AG09319 (cell line): ENCODE results near the gene SETBP1.

ENCODE experiments used
- DNase-seq: peaks from one replicate; pipeline ENCODE4 v3.0.0-alpha.2; 2010; ENCODE audit warnings: low read depth; ENCODE audit errors: extremely low read depth
- TF ChIP-seq, protein P1 (sequence below): IDR thresholded peaks from 2 replicates; pipeline ENCODE4 v1.5.1; 2011; ENCODE audit warnings: low read depth, mild to moderate bottlenecking, inconsistent platforms, low read length, moderate library complexity

SETBP1 gene

DNA sequence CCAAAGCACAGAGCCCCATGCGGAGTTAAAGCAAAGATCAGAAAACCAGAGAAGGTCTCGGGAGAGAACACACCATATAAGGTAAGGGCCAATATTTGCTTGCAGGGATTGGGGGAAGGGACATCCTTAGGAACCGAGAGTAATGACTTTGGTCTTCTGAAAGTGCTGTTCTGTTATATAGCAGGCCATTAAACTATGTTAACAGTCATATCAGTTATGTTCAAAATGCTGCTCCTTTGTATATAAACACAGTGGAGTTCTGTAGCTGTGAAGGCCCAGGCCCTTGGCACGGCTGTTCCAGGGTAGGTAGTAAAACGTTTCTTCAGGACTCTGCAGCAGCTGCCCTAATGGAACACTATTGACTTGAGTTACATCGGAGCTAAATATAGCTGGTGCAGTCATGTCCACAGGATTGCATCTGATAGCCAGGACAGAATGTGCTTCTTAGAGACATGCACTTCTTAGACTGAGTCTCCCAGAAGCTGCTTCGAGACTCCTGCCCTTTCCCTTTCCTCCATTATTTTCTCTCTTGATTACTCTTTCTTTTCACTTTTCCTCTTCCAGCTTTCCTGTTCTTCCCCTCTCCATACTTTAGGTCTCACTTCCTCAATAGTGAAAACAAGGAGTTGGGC lies 122.4 kb downstream of the SETBP1 start:
- no peak for DNase-seq
- TF ChIP-seq, protein P1, sequence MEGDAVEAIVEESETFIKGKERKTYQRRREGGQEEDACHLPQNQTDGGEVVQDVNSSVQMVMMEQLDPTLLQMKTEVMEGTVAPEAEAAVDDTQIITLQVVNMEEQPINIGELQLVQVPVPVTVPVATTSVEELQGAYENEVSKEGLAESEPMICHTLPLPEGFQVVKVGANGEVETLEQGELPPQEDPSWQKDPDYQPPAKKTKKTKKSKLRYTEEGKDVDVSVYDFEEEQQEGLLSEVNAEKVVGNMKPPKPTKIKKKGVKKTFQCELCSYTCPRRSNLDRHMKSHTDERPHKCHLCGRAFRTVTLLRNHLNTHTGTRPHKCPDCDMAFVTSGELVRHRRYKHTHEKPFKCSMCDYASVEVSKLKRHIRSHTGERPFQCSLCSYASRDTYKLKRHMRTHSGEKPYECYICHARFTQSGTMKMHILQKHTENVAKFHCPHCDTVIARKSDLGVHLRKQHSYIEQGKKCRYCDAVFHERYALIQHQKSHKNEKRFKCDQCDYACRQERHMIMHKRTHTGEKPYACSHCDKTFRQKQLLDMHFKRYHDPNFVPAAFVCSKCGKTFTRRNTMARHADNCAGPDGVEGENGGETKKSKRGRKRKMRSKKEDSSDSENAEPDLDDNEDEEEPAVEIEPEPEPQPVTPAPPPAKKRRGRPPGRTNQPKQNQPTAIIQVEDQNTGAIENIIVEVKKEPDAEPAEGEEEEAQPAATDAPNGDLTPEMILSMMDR, result no peak

DNA sequence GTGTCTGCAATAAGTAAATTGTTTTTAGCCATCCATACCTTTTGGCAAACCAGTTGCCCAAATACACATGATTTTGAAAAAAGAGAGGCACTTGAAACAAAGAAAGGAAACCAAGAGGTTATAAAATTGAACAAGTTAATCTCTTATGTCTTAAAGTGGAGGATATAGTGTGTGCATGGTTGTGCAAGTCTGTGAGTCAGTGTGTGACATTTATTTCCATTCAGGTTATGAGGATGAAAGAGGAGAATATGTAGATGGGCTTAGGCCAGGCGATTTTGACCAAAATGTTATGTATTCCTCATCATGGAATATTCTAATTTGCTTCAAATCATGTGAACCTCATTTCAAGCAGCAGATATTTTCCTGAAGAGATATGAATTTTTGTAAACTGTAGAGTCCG lies 123.3 kb downstream of the SETBP1 start:
- TF ChIP-seq, protein P1, result no peak
- no peak for DNase-seq

DNA sequence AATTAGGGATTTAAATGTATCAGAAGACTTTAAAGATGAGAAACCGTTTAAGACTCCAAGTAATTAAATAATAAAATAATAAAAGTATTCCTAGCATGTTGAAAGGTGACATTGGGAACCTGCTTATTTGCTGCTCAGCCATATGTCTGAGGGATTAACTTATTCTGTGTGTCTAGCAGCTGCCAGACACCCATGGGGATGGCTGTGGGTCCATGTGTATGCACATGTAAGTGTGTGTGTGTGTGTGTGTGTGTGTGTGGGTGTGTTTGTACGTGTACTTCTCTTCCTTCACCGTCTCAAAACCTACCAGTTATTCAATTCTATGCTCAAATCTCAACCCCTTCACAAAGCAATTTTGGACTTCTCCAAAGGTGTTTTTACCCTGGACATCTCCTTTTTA lies 124.5 kb downstream of the SETBP1 start:
- TF ChIP-seq, protein P1, result no peak
- no peak for DNase-seq

DNA sequence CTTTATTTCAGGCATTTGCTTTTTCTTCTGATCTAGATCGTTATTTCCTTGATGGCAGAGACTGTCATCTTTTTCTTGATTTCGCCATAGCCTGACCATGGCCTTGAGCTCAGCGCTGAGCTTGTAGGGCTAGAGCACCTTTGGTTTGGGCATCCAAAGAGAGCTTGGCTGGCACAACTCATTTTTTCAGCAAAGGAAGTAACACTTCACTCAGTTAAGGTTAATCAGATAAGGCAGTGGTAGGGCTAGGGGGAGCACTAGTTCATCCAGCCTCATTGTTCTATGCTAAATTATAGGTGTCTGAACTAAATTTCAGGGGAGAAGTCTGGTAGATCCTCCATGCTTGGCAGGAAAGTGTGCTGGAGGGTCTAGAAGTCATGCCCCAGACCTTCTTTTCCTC lies 125.0 kb downstream of the SETBP1 start:
- TF ChIP-seq, protein P1, result no peak
- no peak for DNase-seq

DNA sequence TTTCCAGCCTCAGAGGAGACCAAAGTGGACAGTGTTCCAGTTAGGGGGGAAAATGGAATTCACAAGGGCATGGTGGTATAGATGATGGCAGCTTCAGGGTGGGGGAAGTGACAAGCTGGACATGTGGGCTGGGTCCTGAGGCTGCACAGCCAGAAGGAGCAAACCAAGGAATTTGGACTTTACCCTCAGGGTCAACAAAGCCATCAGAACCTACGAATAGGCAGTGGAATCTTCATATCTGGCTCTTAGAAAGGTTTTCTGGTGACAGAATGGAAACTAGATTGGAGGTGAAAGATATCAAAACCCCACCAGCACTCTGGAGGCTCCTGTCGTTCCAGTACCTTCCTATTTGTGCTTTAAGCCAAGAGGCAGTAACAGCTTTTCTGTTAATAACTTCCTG lies 127.1 kb downstream of the SETBP1 start:
- TF ChIP-seq, protein P1, result no peak
- no peak for DNase-seq

DNA sequence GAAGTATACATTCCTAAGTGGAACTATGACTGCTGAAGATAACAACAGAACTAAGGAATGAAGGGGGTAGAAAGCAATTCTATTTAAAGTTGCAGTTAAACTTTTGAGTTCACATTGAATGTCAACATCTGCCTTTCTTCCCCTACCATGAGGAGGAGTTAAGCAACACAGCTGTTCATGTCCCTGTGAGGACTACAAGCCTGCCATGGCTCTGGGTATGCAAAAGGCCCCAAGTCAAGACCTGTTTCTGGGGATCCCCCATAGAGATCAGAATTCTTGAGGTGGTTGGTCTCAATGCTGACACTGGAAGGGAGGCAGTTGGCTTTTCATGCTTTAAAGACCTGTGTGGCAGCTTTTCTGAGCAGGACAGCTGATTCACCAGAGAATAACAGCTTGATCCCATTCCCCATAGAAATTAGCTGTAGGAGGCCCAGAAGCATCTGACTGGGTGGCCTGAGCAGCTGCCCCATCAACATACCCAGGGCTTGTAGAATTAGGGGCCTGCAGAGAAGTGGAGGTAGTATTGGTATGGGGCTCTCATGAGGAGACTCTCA lies 131.0 kb downstream of the SETBP1 start:
- TF ChIP-seq, protein P1, result no peak
- DNase-seq, result no peak

DNA sequence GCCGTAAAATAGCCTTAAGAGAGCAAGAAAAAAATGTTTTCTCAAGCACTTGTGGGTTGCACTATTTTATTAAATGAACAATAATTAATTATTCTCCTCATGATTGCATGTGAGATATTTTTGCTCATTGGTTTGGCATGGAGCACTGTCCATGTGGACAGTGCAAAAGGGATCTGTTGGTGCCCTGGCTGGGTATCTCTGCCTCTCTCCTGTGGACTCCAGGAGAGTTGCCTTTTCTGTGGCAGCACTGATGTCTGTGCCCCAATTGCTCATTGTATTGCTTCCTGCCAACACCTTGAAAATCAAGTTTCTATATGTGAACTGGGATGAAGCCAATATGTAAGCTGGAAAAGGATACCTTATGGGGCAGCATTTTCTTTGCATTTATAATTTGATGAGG lies 131.7 kb downstream of the SETBP1 start:
- TF ChIP-seq, protein P1, result no peak
- DNase-seq, result no peak
